GM21723 (cell line): ENCODE results near the gene SFTA2.
"Not testable (repeated sequence)": the region's sequence is repeated elsewhere in the genome, so short reads cannot be mapped to it uniquely, and the experiment has no call there.

Source experiments
- ATAC-seq: cut with Tn5 transposase; IDR thresholded peaks from one replicate; pipeline ENCODE4 v1.9.1; 2021; ENCODE audit warnings: mild to moderate bottlenecking, moderate library complexity; ENCODE audit not compliant: unreplicated experiment

The SFTA2 gene

DNA sequence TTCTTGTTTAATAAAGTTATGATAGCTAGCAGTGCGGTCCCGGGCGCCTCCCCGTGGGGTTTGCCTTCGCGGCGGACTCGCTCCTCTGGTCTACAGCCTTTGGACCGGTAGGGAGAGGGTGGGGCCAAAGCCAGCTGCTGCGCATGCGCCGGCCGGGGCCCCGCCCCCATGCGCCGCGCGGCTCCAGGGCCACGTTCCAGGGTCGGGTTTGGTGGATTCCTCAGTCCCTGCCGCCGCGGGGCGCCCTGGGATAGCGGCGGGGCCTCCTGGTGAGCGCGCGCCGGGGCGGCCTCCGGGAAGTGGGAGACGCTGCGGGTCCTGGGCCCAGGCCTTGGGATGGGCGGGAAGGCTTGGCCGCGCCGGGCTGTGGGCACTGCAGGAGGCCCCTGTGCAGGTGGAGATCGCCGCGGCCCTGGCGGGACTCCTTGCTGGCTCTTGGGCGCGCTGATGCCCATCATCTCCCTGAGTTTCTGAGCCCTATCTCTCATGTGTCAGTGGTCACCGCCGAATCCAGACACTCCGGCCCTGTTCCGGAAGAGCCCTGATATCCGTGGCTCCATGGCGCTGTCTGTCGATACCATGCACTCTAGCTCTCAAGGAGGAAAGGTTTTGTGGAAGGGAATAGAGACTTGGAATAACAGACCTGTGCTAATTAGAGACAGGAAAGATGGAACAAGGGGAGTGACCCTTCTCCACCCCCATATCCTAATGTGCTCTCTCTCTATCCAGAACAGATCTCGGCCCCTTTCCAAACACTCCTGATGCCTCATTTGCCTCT, 17.7 kb downstream of the SFTA2 start, which contains the start of gene VARS2:
Gene VARS2, plus strand, starts transcription at position 163 of the 778 bp plus-strand sequence. Its CDS starts 599 bp downstream, at position 762.
- ATAC-seq, result peak; percentile 77

DNA sequence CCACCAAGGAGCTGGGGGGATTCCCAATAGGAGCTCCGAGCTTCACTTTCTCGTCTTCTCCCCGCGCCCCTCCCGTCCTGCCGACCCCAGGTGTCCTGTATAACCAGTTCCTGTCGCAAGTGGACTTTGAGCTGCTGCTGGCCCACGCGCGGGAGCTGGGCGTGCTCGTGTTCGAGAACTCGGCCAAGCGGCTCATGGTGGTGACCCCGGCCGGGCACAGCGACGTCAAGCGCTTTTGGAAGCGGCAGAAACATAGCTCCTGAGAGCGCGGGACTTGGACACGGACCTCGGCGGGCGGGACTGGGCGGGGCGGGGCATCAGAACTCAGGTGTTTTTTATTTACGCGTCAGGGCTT, 18.3 kb downstream of the SFTA2 start:
- ATAC-seq, result peak; percentile 2

DNA sequence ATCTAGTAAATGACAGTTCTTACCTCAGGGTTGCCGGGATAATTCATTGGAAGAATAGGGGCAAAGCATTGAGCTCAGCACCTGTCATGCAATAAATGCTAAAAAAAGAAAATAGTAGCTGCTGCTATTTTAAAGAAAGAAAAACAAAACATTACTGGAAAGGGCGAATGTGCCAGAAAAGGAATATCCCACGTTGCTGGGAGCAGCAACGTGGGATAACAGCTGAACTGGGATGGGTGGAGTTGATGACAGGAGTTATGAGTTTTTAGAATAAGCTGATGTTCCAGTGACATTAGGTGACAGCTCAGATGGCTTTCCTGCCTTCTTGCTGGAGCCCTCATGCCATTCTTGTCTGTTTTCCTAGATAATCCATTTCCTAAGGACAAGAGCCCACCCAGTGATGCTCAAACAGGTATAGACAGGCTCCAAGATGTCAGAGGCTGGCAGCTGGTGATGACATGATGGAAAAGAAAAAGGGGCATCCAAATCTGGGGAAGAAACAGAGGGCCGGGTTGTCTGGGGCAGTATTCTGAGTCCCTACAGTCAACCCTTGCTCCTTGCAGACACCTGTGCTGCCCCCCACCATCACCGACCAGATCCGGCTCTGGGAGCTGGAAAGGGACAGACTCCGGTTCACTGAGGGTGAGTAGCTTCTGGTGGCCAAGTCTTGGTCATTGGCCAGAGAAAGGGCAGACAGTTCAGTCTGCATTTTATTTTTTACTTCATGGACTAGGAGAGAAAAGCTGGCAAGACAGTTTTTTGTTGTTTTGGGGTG, 19.0 kb downstream of the SFTA2 start:
- ATAC-seq, result no peak

DNA sequence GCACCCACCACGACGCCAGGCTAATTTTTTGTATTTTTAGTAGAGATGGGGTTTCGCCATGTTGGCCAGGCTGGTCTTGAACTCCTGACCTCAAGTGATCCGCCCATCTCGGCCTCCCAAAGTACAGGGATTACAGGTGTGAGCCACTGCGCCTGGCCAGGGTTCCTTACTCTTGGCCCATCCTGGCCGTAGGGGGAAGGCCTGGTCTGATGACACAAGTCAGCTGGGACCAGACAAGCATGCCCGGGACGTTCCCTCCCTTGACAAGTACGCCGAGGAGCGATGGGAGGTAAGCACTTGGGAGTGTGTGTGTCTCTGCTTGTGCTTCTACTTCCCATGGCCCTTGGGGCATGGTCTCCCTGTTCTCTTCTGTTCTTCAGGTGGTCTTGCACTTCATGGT, 21.5 kb downstream of the SFTA2 start:
- not testable (repeated sequence) for ATAC-seq

DNA sequence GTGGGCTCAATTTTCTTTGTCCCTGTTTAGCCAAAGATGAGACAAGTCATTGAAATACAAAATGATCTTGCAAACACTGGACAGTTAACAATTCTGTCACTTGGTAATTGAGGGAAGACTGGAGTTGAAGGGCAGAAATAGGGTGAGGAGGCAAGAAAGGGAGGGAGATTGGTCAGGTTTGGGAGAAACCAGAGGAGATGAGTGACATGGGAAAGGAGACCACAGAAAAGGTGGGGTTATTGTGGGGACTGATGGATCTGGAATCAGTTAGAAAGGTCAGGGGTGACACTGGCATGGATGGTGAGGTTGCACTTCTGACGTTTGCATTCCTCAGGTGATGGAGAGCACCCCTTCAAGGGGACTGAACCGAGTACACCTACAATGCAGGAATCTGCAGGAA, 23.3 kb downstream of the SFTA2 start:
- no peak for ATAC-seq

DNA sequence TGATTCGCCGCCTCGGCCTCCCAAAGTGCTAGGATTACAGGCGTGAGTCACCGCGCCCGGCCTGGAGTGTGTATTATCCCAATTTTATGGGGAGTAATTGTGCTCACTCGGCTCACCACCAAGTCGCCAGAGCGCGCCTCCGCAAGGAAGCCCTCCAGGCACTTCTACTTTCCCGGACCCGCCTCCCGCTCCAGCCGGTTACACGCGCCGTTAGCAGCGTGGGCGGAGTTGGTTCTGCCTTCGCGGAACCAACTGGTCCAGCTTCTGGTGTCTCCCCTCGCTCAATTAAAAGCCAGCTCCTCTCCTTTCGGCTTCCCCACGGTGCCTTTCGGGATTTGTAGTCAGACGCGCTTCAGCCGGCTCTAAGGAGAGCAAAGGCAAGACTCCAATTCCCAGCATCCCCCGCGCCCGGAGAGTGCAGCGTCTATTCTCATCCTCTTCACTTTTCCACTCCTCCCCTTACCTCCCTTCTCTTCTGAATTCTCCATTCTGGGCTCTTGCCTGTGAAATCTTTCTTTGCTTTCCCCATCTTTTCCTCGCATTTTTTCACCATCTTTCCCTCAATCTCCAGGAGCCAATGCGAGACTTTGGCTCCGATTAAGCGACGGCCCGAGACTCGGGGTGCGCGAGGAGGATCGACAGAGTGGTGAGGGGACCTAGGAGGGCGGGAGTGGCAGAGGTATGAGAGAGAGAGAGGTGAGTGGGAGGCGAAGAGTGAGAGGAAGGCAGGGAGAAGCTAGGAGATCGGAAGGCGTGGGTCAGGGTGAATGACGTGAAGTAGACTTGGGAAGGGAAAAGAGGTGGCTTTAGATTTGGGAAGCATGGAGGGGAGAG, 24.0 kb downstream of the SFTA2 start, which contains the start of gene GTF2H4:
Gene GTF2H4, plus strand, starts transcription at position 450 of the 834 bp plus-strand sequence.
- ATAC-seq, result peak; percentile 93

DNA sequence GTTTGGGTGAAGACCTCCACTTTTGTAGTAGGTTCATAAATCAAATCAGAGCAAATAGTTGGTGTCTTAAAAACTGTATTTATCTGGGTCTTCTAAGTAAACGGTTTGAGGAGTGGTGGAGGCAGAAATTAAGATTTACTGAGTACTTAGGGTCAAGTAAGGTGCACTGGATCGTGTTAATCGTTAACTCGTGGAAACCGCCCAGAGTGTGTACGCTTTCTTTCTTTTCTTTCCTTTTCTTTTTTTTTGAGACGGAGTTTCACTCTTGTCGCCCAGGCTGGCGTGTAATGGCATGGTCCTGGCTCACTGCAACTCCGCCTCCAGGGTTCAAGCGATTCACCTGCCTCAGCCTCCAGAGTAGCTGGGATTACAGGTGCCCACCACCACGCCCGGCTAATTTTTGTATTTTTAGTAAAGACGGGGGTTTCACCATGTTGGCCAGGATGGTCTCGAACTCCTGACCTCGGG, 24.6 kb downstream of the SFTA2 start:
- ATAC-seq, result not testable (repeated sequence)

DNA sequence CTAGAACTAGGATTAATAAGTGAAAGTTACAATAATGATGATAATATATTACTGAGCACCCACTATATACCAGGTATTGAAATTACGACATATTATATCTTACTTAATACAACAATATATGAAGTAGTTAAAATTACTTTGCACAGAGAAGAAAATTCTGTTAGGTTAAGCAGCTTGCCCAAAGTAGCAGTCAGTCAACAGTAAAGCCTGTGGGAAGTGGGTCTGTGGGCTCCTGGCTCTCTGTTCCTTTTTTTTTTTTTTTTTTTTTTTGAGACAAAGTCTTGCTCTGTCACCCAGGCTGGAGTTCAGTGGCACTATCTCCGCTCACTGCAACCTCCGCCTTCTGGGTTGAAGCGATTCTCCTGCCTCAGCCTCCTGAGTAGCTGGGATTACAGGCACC, 28.7 kb downstream of the SFTA2 start:
- ATAC-seq, result no peak

DNA sequence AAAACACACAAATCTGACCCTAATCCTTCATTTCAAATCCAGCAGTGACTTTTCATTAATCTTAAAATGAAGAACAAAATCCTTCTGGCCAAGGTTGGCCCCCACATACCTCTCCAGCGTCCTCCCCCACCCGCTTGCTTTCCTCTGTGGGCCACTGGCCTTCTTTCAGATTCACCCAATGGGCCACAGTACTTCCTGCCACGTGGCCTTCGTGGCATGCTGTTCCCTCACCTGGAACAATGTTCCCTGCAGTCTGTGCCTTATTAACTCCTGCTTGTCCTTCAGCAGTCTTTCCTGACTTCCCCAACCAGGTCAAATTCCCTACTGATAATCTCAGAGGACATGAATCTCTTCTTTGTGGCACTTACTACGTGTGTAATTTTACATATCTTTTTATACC, 29.3 kb downstream of the SFTA2 start:
- no peak for ATAC-seq

DNA sequence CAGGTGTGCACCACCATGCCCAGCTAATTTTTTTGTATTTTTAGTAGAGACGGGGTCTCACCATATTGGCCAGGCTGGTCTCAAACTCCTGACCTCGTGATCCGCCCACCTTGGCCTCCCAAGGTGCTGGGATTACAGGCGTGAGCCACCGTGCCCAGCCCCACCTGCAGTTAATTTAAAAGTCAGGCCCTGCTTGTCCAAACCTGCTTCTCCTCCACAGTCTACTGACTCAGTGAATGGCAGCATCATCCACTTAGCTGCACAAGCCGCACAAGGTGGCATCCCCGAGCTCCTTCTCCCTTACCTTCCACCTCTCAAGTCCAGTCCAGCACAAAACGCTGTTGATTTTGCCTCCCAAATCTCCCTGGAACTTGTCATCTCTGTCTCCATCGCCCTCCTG, 29.8 kb downstream of the SFTA2 start:
- not testable (repeated sequence) for ATAC-seq

DNA sequence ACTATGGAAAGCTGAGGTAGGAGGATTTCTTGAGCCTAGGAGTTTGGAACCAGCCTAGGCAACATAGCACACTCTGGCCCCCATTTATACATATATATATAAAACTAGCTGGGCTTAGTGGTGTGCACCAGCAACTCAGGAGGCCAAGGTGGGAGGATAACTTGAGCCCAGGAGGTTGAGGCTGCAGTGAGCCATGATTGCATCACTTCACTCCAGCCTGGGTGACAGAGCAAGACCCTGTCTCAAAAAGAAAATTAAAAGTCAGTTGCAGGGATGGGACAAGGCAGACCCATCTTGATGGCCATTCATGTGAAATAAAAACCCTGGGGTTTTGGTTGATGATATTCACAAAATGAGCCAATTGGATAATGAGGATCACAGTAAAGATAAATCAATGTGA, 30.5 kb downstream of the SFTA2 start:
- ATAC-seq, result no peak

DNA sequence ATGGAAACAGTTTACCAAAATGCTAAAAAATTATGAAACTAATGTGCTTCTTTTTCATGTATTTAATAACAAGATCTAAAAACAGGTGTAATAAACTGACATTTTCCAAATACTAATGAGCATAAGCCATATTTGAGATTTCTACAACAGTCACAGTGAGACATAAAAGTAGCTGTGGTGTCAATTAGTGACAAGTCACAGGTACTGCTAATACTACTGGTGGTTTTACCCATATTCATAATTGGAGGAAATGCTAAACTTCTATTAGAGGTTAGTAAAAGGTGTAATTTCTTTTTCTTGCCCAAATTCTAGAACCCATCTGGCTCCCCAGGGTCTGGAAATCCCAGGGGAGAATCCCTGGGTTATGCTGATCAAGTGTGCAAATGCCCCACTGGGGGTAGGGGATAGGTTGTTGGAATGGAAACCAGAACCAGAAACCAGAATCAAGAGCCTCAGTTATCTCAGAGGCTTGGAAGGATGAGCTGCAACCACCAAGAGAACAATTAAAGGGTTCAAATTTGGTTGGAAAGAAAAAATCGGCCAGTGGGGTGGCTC, 31.0 kb downstream of the SFTA2 start:
- ATAC-seq, result no peak

DNA sequence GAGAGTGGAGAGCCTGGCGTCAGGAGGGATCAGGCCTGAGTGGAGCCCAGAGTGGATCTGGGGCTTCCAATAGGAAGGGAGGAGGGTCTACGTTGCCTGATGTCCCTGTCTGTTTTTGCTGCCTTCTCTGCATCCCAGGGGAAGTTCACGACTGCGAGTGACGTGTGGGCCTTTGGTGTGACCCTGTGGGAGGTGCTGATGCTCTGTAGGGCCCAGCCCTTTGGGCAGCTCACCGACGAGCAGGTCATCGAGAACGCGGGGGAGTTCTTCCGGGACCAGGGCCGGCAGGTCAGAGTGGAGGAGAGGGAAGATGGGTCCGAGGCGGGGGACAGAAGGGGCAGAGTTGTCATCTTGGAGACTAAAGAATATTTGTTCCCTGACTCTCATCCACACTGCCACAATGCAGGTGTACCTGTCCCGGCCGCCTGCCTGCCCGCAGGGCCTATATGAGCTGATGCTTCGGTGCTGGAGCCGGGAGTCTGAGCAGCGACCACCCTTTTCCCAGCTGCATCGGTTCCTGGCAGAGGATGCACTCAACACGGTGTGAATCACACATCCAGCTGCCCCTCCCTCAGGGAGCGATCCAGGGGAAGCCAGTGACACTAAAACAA, 33.1 kb downstream of the SFTA2 start:
- no peak for ATAC-seq

DNA sequence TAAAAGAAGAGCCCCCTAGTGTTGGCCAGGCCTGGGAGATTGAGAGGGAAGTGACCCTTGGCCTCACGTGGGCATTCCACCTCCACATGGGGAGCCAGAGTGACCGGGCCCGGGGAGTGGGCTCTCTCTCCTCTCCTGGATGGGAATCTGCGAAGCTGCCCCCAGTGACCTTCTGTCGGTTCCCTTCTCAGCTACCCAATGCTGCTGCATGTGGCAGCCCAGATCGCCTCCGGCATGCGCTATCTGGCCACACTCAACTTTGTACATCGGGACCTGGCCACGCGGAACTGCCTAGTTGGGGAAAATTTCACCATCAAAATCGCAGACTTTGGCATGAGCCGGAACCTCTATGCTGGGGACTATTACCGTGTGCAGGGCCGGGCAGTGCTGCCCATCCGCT, 34.1 kb downstream of the SFTA2 start:
- no peak for ATAC-seq

DNA sequence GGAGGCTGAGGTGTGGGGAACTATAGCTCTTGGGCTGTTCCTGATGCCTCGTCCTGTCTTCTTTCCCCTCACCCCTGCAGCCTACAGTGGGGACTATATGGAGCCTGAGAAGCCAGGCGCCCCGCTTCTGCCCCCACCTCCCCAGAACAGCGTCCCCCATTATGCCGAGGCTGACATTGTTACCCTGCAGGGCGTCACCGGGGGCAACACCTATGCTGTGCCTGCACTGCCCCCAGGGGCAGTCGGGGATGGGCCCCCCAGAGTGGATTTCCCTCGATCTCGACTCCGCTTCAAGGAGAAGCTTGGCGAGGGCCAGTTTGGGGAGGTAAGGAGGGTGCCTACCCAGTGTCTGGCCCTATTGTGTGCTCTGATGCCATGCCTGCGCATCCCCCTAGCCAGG, 35.4 kb downstream of the SFTA2 start:
- ATAC-seq, result no peak

DNA sequence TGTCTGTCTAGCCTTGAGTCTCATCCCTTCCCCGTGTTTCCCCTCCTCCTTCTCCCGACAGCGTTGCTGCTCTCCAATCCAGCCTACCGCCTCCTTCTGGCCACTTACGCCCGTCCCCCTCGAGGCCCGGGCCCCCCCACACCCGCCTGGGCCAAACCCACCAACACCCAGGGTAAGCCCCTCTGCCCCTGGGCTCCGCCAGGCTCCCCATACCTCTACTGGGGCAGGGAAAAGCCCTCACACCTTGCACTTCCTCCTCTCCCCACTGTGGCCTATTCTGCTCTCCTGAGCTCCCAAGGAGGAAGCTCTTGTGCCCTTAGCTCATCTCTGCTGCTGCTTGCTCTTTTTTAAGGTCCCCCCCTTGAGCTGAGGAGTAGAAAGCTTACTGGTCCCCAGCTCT, 36.6 kb downstream of the SFTA2 start:
- ATAC-seq, result no peak

DNA sequence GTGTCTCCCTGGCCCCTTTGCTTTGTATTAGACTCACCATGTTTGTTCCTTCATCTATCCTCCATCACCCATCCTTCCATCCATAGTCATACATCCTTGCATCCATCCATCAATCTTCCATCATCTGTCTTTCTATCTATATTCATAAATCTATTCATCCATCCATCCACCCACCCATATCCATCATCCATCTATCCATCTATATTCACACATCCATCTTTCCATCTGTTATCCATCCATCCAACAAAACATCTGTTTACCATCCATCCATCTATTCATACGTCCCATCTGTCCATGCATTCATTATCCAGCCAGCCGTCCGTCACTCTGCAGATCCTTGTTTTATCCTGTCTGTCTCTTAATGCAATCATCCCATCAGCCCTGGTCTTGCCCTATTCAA, 37.0 kb downstream of the SFTA2 start:
- ATAC-seq, result no peak

DNA sequence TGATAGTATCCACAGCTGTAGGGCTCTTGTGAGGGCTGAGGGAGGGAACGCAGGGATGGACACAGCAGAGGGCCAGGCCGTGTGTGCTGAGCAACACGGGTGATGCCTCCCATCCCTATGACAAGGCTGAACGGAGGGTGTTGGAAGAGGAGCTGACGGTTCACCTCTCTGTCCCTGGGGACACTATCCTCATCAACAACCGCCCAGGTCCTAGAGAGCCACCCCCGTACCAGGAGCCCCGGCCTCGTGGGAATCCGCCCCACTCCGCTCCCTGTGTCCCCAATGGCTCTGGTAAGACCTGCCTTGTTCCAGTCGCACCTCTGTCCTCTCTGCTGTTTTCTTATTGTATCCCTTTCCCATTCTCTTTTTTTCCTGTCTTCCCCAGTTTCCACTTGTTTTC, 37.6 kb downstream of the SFTA2 start:
- no peak for ATAC-seq

DNA sequence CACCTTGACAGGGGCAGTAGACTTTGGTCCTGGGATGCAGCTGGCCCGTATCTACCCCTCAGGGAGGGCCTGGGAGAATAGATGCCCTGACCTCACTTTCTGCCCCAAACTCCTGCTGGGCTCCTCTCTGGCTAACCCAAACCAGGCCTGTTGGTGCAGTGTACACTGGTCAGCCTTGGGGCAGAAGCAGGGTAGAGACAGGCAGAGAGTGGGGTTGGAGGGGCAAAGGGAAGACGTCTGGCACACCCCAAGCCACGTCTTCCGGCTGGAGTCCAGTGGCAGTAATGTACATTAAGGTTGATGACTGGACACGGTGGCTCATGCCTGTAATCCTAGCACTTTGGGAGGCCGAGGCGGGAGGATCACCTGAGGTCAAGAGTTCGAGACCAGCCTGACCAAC, 38.3 kb downstream of the SFTA2 start:
- ATAC-seq, result no peak

DNA sequence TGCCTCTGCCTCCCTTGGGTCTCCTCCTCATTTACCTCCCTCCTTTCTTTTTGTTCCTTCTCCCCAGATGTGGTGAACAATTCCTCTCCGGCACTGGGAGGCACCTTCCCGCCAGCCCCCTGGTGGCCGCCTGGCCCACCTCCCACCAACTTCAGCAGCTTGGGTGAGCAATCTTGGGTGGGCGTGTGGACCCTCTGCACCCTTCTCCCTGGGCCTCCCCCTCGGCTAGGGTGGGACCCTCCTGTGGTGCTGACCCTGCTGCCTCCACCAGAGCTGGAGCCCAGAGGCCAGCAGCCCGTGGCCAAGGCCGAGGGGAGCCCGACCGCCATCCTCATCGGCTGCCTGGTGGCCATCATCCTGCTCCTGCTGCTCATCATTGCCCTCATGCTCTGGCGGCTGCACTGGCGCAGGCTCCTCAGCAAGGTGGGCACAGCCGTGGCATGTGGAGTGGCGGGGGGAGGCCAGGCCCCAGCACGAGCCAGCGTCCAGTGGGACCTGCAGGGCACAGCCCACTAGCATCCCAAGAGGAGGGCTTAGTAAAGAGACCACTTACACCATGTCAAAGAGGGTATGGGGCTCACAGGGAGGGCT, 38.9 kb downstream of the SFTA2 start:
- no peak for ATAC-seq
